Urinary bladder (tissue), 2 donors: ENCODE measurements around the gene RHOF. TPM values are rescaled to one million over a fixed set of nuclear protein-coding genes. Genes with fewer than 3 reads are reported as not detected.

Experiments
- polyA plus RNA-seq: library from polyadenylated mRNA; stranded (reverse); fragments of 200-250 nt; gene quantifications from one replicate; pipeline ENCODE4 v1.2.3, GENCODE V29; 2013
- total RNA-seq: library from RNA; depleted of rRNA; stranded (reverse); fragments of >200 nt; gene quantifications from one replicate; pipeline ENCODE4 v1.2.3, GENCODE V29; 2014
- donor health status: healthy.

RHOF gene
- total and polyA plus RNA-seq, 2 donors, result 7.9 to 11.7 TPM

Other genes starting within 250 kb of the RHOF start
- 23.3 TPM for gene KDM2B, start 212.7 kb downstream of the RHOF start, total RNA-seq
- 18.7 TPM for gene KDM2B, start 212.7 kb downstream of the RHOF start, polyA plus RNA-seq
- gene ORAI1, start 167.2 kb downstream of the RHOF start, total RNA-seq, result 5.9 TPM
- gene ORAI1, start 167.2 kb downstream of the RHOF start, polyA plus RNA-seq, result 31.3 TPM
- 0.16 TPM for gene MORN3, start 124.0 kb downstream of the RHOF start, total RNA-seq
- 0.34 TPM for gene MORN3, start 124.0 kb downstream of the RHOF start, polyA plus RNA-seq
- 11.5 TPM for gene TMEM120B, start 80.9 kb downstream of the RHOF start, total RNA-seq
- gene TMEM120B, start 80.9 kb downstream of the RHOF start, polyA plus RNA-seq, result 6.1 TPM
- 4.3 TPM for gene SETD1B, start 10.3 kb upstream of the RHOF start, total RNA-seq
- 25.3 TPM for gene SETD1B, start 10.3 kb upstream of the RHOF start, polyA plus RNA-seq
- gene HPD, start 65.2 kb upstream of the RHOF start, total RNA-seq, result not detected
- gene HPD, start 65.2 kb upstream of the RHOF start, polyA plus RNA-seq, result 4.0 TPM
- 28.3 TPM for gene PSMD9, start 95.1 kb upstream of the RHOF start, total RNA-seq
- gene PSMD9, start 95.1 kb upstream of the RHOF start, polyA plus RNA-seq, result 115 TPM
- gene CFAP251, start 124.9 kb upstream of the RHOF start, total RNA-seq, result 3.0 TPM
- gene CFAP251, start 124.9 kb upstream of the RHOF start, polyA plus RNA-seq, result 0.52 TPM
- gene BCL7A, start 228.2 kb upstream of the RHOF start, total RNA-seq, result 7.8 TPM
- 9.1 TPM for gene BCL7A, start 228.2 kb upstream of the RHOF start, polyA plus RNA-seq